Lower lobe of right lung (tissue), 2 donors: Measurements from ENCODE around the gene BACH2. TPM values are rescaled to one million over a fixed set of nuclear protein-coding genes. Genes with fewer than 3 reads are reported as not detected.

Experiments
- ATAC-seq, 2 donors: fragments of 200-7000 bp; cut with Tn5 transposase; one replicate each; pipeline ENCODE4 v1.9.1; 2020 to 2022; ENCODE audit warnings: mild to moderate bottlenecking in 2 of 2, moderate library complexity in 2 of 2
- DNase-seq: peaks from one replicate; pipeline ENCODE4 v3.0.0-alpha.2; 2020
- H3K27ac ChIP-seq: fragments of 200-600 bp; one replicate; pipeline ENCODE4 v1.8.0; 2022
- H3K27me3 ChIP-seq: fragments of 200-600 bp; one replicate; pipeline ENCODE4 v1.8.0; 2022; ENCODE audit warnings: low read depth
- H3K36me3 ChIP-seq: fragments of 200-600 bp; one replicate; pipeline ENCODE4 v1.8.0; 2022; ENCODE audit warnings: mild to moderate bottlenecking
- H3K4me1 ChIP-seq: fragments of 200-600 bp; one replicate; pipeline ENCODE4 v1.8.0; 2022
- H3K4me3 ChIP-seq: fragments of 200-600 bp; one replicate; pipeline ENCODE4 v1.8.0; 2022; ENCODE audit warnings: mild to moderate bottlenecking
- H3K9me3 ChIP-seq: fragments of 200-600 bp; one replicate; pipeline ENCODE4 v1.8.0; 2022
- CTCF ChIP-seq: fragments of 200-600 bp; IDR thresholded peaks from one replicate; pipeline ENCODE4 v1.8.0; 2022; ENCODE audit warnings: antibody characterized with exemption, mild to moderate bottlenecking
- intact Hi-C: fragments of 100-400 bp; cut with DNase I; formaldehyde crosslinking; loops from one replicate; pipeline ENCODE4 v1.11.0; 2022
- total RNA-seq: library from RNA; stranded (reverse); fragmentation: NEBNext Ultra II Directional; extraction: Animal tissue kit (Norgen Biotek cat#: 25700); gene quantifications from one replicate; pipeline ENCODE4 v1.2.1, GENCODE V29; 2021
- donor health status: DM: no; HTN: yes; CAD: no; lungs with severe emphysema.

The BACH2 gene
- total RNA-seq, 1 donor from 2014 or later, result 6.3 TPM

GRCh38 chr6:89921691-89922090 lies 375.0 kb downstream of the BACH2 start:
- Histone ChIP-seq H3K27me3 (no peaks in the 10 kb centered on the region), H3K36me3 (no peaks in the 10 kb centered on the region), H3K9me3 (peaks cover under 1% of the 10 kb centered on the region), H3K4me1 (no peaks in the 10 kb centered on the region), H3K27ac (no peak overlapping the region), H3K4me3 (no peak overlapping the region)
- no peak for DNase-seq
- intact Hi-C loops, result no loop called here
- no peak for TF ChIP-seq CTCF
- ATAC-seq, result no peak

GRCh38 chr6:89921197-89921596 lies 375.4 kb downstream of the BACH2 start:
- Histone ChIP-seq H3K36me3 (no peaks in the 10 kb centered on the region), H3K4me1 (no peaks in the 10 kb centered on the region), H3K27ac (no peak overlapping the region), H3K27me3 (no peaks in the 10 kb centered on the region), H3K4me3 (no peak overlapping the region), H3K9me3 (peaks cover 5% of the 10 kb centered on the region)
- no peak for TF ChIP-seq CTCF
- intact Hi-C loops, result no loop called here
- DNase-seq (no peak), ATAC-seq (no peak)

GRCh38 chr6:89917801-89918366 lies 378.8 kb downstream of the BACH2 start:
- intact Hi-C loops, result no loop called here
- no peak overlapping the region for H3K27ac ChIP-seq
- DNase-seq (no peak), ATAC-seq (no peak)
- TF ChIP-seq CTCF, result no peak
- H3K36me3 ChIP-seq, result no peaks in the 10 kb centered on the region
- no peak overlapping the region for H3K4me3 ChIP-seq
- H3K27me3 ChIP-seq, result no peaks in the 10 kb centered on the region
- H3K4me1 ChIP-seq, result no peaks in the 10 kb centered on the region
- peaks cover 13% of the 10 kb centered on the region for H3K9me3 ChIP-seq

GRCh38 chr6:89917216-89917615 lies 379.4 kb downstream of the BACH2 start:
- no peak for DNase-seq
- no peak for ATAC-seq

GRCh38 chr6:89916136-89916920 lies 380.3 kb downstream of the BACH2 start:
- H3K4me1 ChIP-seq, result no peaks in the 10 kb centered on the region
- H3K9me3 ChIP-seq, result peaks cover 13% of the 10 kb centered on the region
- no peak for DNase-seq
- TF ChIP-seq CTCF, result no peak
- peaks cover 4% of the 10 kb centered on the region for H3K27me3 ChIP-seq
- no peak overlapping the region for H3K4me3 ChIP-seq
- H3K36me3 ChIP-seq, result no peaks in the 10 kb centered on the region
- ATAC-seq, result no peak
- H3K27ac ChIP-seq, result no peak overlapping the region
- intact Hi-C loops, result no loop called here

More at GRCh38 chr6:89917216-89917615, 379.4 kb downstream of the BACH2 start:
- H3K36me3 ChIP-seq, result no peaks in the 10 kb centered on the region
- H3K27ac ChIP-seq, result no peak overlapping the region
- no peaks in the 10 kb centered on the region for H3K4me1 ChIP-seq
- H3K9me3 ChIP-seq, result peaks cover 13% of the 10 kb centered on the region
- H3K4me3 ChIP-seq, result no peak overlapping the region
- TF ChIP-seq CTCF, result no peak
- peaks cover 4% of the 10 kb centered on the region for H3K27me3 ChIP-seq
- intact Hi-C loops, result no loop called here
